A204.1 (cell line): ENCODE data around the gene MTFR1L.

ENCODE experiments used
- FAIRE-seq: peaks from 2 replicates; lab custom pipeline; 2012; peaks lifted over from hg19 to GRCh38; lab: Jason Lieb, UNC

Gene MTFR1L

GRCh38 chr1:25808481-25809244 lies 11.1 kb upstream of the MTFR1L start:
- no peak for FAIRE-seq

GRCh38 chr1:25809283-25809926 lies 10.3 kb upstream of the MTFR1L start:
- no peak for FAIRE-seq

- FAIRE-seq: no peak
Observed at GRCh38 chr1:25809929-25810328, 9.8 kb upstream of the MTFR1L start.

GRCh38 chr1:25810341-25811299 lies 9.1 kb upstream of the MTFR1L start:
- FAIRE-seq: no peak

- FAIRE-seq: no peak
Observed at GRCh38 chr1:25811384-25812082, 8.2 kb upstream of the MTFR1L start.

- FAIRE-seq: no peak
Observed at GRCh38 chr1:25813071-25813733, 6.6 kb upstream of the MTFR1L start.

GRCh38 chr1:25813734-25814471 lies 5.9 kb upstream of the MTFR1L start:
- FAIRE-seq: no peak

GRCh38 chr1:25814549-25815087 lies 5.1 kb upstream of the MTFR1L start:
- FAIRE-seq: no peak

GRCh38 chr1:25815208-25816111 lies 4.3 kb upstream of the MTFR1L start:
- no peak for FAIRE-seq

GRCh38 chr1:25816112-25816718 lies 3.5 kb upstream of the MTFR1L start:
- no peak for FAIRE-seq

GRCh38 chr1:25817840-25818501 lies 1.8 kb upstream of the MTFR1L start:
- no peak for FAIRE-seq

GRCh38 chr1:25818569-25818968 lies 1.2 kb upstream of the MTFR1L start:
- FAIRE-seq: no peak

- no peak for FAIRE-seq
Observed at GRCh38 chr1:25820247-25821111, 725 bp downstream of the MTFR1L start.

- FAIRE-seq: no peak
Observed at GRCh38 chr1:25821112-25821476, 1.3 kb downstream of the MTFR1L start.

GRCh38 chr1:25821630-25822091 lies 1.9 kb downstream of the MTFR1L start:
- FAIRE-seq: no peak

- FAIRE-seq: no peak
Observed at GRCh38 chr1:25825605-25826004, 5.9 kb downstream of the MTFR1L start.

- FAIRE-seq: no peak
Observed at GRCh38 chr1:25826571-25826970, 6.8 kb downstream of the MTFR1L start.
